WTC11 (cell line): ENCODE measurements around the gene TMEM221.

Experiments
- CREB1 ChIP-seq: sonication (generic); formaldehyde crosslinking; IDR thresholded peaks from 2 replicates; pipeline ENCODE4 v1.8.0; 2023; ENCODE audit warnings: mild to moderate bottlenecking, missing genetic modification reagents
- CTCF ChIP-seq: fragments of 200-600 bp; IDR thresholded peaks from 2 replicates; pipeline ENCODE4 v1.8.0; 2022; ENCODE audit warnings: antibody characterized with exemption
- E2F1 ChIP-seq: sonication (generic); formaldehyde crosslinking; IDR thresholded peaks from 2 replicates; pipeline ENCODE4 v1.8.0; 2022; ENCODE audit warnings: mild to moderate bottlenecking, missing genetic modification reagents
- NR1H2 ChIP-seq: sonication (generic); formaldehyde crosslinking; IDR thresholded peaks from 2 replicates; pipeline ENCODE4 v1.9.0; 2021; ENCODE audit warnings: mild to moderate bottlenecking, moderate library complexity, missing genetic modification reagents
- NR2C2 ChIP-seq: sonication (generic); formaldehyde crosslinking; IDR thresholded peaks from 2 replicates; pipeline ENCODE4 v1.8.0; 2022; ENCODE audit warnings: mild to moderate bottlenecking, missing genetic modification reagents
- PREB ChIP-seq: sonication (generic); formaldehyde crosslinking; IDR thresholded peaks from 2 replicates; pipeline ENCODE4 v1.8.1; 2022; ENCODE audit warnings: mild to moderate bottlenecking, missing genetic modification reagents, moderate library complexity, borderline replicate concordance
- ZNF121 ChIP-seq: sonication (generic); formaldehyde crosslinking; IDR thresholded peaks from 2 replicates; pipeline ENCODE4 v1.8.0; 2023; ENCODE audit warnings: missing genetic modification reagents
- ZNF263 ChIP-seq: sonication (generic); formaldehyde crosslinking; IDR thresholded peaks from 2 replicates; pipeline ENCODE4 v1.8.1; 2022; ENCODE audit warnings: low read depth, mild to moderate bottlenecking, moderate library complexity, missing genetic modification reagents
- TF ChIP-seq, protein P1 (sequence below): sonication (generic); formaldehyde crosslinking; IDR thresholded peaks from 2 replicates; pipeline ENCODE4 v1.8.1; 2023; ENCODE audit warnings: mild to moderate bottlenecking, missing genetic modification reagents

DNA sequence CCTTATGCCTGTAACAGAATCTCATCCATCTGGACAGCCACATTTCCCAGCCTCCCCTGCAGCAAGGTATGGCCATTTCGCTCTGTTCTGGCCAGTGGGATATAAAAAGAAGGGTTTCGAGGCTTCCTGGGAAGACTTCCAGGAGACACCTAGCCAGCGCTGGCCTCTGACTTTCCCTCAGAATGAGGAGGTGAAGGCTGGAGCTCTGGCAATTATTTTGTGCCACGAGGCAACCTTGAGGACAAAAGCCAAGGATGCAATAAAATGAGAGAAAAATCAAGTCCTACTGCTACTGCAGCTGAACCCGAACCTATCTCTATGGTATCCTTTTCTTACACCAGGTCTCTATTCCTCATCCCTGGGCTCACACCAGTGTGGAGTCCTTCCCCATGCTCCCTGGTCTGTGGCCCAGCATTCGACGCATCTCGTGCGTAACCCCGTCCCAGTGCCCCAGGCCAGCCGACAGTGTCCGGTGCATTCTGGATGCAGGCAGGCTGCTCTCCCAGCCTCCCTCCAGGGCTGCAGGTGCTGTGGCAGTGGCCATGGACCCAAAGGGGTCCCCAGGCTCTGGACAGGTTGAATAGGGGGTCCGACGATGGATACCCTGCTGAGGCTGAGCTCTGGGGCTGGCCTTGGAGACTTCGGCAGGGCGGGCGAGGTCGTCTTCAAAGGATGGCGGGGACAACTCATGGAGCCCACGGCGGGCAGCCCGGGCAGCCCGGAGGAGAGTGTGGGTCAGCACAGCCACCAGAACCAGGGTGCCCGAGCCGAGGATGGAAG, 12.2 kb downstream of the TMEM221 start:
- no peak for TF ChIP-seq CTCF
- TF ChIP-seq E2F1 (CRISPR knock-in tag) = no peak
- TF ChIP-seq PREB = no peak
- TF ChIP-seq, protein P1, sequence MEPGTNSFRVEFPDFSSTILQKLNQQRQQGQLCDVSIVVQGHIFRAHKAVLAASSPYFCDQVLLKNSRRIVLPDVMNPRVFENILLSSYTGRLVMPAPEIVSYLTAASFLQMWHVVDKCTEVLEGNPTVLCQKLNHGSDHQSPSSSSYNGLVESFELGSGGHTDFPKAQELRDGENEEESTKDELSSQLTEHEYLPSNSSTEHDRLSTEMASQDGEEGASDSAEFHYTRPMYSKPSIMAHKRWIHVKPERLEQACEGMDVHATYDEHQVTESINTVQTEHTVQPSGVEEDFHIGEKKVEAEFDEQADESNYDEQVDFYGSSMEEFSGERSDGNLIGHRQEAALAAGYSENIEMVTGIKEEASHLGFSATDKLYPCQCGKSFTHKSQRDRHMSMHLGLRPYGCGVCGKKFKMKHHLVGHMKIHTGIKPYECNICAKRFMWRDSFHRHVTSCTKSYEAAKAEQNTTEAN (CRISPR knock-in tag) = no peak
- no peak for TF ChIP-seq CREB1
- TF ChIP-seq NR1H2 (CRISPR knock-in tag) = no peak
- TF ChIP-seq ZNF263 = no peak
- TF ChIP-seq ZNF121 (CRISPR knock-in tag) = no peak
- TF ChIP-seq NR2C2 (CRISPR knock-in tag) = no peak
